ENCODE results near the gene UBE2J1.
"Not testable (repeated sequence)": the region's sequence is repeated elsewhere in the genome, so short reads cannot be mapped to it uniquely, and the experiment has no call there.

Gene UBE2J1

DNA sequence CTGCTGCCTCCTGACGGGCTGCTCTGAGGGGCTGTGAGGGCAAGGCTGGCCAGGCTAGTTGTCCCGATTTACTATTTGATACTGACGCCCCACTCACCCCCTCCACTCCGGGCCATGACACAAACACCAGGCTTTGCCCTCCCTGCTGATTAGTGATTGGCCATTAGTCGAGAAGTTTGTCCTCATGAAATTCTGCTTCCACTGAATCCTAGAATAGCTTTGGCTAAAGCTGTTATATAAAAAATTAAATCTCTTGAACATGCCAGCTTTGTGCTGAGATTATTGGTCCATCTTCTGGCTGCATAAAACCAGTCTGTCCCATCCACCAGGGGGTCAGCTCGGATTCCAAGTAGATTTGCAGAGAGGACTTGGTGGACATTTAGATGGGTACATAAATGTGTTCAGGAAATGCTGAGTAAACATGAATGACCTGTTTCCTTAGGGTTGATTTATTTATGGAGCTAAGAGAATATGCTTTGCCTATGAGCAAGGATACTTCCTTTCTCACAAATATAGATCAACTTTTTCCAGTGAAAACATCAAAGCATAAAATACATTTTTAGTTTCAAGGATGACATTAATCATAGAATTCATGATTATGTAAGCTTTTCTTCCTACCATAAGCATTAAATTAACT, 37.2 kb downstream of the UBE2J1 start, which contains the start of gene GABRR2:
GABRR2 (minus strand) TSS at position 51 of the 637 bp plus-strand sequence. CDS start 134 bp downstream, outside the sequence.
- no peak for DNase-seq

DNA sequence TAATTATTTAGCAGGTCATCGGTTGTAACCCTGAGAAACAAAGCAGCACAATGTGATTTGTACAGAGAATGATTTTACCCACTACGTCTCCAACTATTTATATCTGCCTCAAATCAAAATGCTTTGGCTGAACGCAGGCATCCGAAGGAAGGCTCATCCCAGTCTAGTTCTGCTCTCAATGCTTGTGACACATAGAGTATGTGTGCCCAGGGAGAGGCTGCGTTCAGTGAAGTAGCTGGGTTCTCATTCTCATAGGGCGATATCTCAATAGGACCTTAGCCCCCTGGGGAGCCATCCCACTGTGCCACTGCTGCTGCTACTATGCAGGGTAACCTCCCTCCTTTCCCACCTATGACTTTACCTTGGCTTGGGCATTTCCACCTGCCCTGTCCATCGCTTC, 37.8 kb downstream of the UBE2J1 start:
- no peak for DNase-seq

DNA sequence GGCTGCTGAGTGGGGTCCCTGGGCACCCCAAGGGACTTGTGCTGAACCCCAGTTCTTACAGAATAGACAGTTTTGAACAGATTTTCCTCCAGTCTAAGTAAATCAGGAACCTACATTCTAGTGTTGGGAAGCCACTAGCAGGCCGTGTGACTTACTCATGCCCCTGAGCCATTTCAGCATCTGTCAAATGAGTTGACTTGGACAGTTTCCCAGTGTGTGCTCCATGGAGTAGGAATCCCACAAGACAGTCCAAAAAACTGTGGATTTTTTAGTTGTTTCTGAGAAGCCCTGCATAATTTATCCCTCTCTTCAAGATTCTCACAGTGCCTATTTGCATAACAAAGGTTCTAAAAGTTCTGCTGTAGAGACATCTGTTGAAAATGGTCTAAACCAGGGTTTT, 39.5 kb downstream of the UBE2J1 start:
- no peak for DNase-seq

DNA sequence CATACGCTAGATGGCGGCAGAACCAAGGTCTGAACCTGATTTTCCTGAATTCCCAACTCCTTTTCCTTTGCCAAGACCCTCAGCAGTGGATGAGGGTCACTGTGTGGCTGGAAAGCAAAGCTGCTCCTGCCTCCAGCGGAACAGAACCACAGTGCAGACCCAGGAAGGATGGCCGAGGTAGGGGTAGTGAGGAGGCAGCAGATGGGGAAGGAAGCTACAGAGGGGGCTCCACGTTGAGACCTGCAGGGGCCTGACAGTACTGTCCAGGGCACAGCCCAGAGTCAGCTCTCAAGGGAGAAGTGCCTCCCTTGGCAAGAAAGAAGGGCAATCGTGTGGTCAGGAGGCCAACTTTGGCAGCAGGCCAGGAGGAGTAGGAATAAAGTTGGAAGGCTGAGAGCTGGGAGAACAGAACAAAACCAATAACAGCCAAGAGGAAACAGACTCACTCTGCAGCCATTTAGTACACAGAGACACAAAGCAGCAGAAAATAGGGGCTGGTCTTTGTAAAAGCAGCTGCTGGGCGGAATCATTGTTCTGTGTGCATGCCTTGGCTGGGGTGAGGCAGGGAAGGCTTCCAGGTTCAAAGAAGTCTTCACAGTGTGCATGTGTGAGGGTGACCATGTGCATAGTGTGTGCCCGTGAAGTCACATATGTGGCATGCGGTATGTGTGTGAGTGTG, 40.5 kb downstream of the UBE2J1 start:
- no peak for DNase-seq

DNA sequence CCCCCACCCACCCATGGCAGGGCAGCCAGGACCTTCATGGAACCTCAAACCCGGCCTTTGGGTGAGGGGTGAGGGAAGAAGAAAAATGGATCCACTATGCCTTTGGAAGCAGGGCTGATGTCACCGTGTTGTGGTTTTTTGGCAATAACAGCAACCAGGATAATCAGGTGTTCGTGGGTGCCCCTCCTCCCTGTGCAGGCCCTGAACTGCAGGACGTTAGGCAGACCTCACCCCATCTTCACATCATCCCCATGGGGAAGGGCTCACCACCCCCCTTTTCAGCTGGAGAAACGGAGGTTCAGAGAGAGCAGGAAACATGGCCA, 41.0 kb downstream of the UBE2J1 start:
- DNase-seq: no peak

DNA sequence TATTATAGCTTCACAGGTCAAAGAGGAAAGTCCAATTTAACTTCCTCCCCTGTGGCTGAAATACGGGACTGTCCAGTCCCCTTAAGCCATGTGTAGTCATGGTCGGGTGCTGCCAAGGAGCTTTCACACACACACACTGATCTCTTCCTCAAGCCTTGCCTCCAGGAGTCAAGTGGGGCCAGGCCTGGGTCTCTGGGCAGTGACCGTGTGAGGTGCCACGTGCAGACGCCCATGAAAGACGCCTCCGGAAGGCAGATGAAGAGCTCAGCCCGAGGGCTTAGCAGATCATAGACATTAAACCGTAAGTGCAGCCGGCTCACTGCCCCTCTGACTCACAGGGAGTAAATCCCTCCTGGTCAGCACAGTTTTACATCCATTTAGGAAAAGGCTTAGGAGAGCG, 41.6 kb downstream of the UBE2J1 start:
- no peak for DNase-seq

DNA sequence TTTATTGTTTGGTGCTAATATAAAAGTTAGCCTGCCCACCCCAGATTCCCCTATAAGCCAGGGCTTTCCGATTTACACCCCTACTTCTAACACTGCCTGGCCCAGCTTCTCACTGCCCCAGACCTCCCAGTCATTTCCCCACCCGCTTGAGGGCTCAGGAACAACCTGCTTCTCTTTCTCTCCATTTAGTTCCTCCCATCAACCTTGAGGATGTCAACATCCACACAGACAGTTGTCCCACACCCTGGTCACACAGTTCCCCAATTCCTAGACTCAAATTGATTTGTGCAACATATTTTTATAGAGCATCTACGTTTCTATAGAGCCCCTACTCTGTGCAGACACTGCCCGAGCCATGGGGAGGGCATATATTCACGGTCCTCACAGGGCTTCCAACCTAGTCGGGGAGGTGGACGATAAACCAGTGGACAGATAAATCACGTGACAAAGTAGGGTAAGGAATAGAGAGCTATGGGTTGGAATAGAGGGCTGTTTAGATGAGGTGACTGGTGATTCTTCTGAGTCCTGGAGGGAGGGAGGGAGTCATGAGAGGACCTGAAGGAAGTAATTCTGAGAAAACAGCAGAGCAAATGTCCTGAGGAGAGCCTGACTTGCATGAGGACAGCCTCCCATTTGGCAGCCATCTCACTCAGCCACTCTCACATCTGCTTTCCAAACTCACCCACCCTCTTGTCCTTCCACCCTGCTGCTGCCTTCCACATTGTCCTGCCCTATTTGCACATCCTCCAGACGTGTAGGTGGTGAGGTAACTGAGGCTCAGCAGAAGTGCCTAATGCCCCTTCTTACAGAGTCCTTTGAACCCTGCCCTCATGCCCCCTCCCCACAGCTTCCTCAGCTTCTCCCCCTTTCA, 43.8 kb downstream of the UBE2J1 start:
- DNase-seq: no peak

DNA sequence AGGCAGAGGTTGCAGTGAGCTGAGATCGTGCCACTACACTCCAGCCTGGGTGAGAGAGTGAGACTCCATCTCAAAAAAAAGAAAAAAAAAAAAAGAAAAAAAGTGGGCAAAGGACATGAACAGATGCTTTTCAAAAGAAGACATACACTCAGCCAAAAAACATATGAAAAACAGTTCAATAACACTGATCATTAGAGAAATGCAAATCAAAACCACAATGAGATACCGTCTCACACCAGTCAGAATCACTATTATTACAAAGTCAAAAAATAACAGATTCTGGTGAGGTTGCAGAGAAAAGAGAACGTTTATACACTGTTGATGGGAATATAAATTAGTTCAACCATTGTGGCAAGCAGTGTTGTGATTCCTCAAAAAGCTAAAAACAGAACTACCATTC, 48.0 kb downstream of the UBE2J1 start:
- DNase-seq: not testable (repeated sequence)

DNA sequence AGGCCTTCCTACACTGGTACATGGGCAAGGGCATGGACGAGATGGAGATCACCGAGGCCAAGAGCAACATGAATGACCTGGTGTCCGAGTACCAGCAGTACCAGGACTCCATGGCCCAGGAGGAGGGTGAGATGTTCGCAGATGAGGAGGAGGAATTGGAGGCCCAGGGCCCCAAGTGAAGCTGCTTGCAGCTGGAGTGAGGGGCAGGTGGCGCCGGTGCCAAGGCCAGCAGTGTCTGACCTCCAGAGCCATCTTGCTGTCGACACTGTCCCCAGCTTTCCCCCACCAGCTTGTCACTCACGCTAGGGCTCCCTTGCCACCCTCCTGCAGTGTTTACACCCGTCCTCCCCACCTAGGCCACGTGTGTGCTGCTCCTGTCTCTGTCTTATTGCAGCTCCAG, 49.6 kb downstream of the UBE2J1 start:
- no peak for DNase-seq

DNA sequence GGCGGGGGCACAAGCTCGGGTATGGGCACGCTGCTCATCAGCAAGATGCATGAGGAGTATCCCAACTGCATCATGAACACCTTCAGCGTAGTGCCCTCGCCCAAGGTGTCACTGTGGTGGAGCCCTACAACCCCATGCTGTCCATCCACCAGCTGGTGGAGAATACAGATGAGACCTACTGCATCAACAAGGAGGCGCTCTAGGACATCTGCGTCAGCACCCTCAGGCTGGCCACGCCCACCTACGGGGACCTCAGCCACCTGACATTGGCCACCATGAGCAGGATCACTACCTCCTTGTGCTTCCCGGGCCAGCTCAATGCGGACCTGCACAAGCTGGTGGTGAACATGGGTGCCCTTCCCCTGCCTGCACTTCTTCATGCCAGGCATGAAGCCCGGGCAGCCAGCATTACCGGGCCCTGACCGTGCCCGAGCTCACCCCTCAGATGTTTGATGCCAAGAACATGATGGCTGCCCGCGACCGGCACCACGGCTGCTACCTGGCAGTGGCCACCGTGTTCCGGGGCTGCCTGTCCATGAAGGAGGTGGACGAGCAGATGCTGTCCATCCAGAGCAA, 50.2 kb downstream of the UBE2J1 start:
- no peak for DNase-seq

DNA sequence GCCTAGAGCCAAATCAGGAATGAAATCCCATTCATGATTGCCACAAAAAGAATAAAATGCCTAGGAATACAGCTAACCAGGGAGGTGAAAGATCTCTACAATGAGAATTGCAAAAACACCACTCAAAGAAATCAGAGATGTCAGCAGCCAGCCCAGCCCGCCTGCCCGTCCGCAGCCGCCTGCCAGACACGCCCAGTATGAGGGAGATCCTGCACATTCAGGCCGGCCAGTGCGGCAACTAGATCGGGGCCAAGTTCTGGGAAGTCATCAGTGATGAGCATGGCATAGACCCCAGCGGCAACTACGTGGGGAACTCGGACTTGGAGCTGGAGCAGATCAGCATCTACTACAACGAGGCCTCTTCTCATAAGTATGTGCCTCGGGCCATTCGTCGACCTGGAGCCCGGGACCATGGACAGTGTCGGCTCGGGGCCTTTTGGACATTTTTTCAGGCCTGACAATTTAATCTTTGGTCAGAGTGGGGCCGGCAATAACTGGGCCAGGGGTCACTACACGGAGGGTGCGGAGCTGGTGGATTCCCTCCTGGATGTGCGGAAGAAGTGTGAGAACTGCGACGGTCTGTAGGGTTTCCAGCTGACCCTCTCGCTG, 50.8 kb downstream of the UBE2J1 start:
- DNase-seq: no peak

DNA sequence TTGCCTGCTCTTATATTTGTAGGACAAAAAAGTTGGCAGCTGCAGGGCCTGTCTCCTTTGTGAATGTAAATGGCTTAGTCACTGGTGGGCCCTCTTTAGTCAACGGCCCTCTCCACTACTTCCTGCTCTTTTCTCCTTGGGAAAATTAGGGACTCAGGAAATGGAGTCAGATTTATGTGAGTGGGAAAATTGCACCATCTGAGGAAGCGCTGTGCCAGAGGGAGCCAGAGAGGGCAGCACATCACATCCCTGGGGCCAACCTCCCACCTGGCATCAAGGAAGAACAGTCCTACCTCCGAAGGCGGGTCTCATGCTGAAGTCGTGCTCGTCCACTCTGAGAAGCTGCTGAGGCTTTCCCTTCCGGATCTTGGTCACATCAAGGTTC, 53.1 kb downstream of the UBE2J1 start:
- no peak for DNase-seq

DNA sequence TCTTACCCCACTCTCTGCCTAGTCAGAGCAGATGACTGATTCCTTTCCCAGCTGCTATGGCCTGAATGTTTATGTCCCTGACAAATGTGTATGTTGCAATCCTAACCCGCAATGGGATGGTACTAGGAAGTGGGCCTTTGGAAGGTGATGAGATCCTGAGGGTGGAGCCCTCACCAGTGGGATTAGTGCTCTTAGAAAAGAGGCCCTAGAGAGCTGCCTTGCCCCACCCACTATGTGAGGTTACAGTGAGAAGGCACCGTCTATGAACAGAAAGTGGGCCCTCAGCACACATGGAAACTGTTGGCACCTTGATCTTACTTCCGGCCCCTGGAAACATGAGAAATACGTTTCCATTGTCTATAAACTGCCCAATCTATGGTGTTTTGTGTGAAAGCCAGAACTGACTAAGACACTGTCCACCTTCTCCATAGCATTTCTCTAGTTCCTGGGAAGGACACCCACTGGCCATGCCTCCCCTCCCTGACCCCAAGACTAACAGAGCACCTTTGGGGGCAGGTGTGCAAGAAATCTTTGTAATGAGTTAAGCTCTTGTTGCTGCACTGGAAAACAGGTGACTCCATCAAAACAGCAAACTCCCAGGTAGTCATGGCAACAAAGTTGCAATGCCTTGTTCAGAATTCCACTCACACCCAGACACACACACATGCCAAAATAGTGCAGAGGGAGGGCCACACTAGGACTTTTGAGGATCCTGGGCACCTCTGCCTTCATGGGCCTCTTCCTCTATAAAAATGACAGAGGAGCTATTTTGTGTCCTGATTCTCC, 53.6 kb downstream of the UBE2J1 start:
- DNase-seq: no peak

DNA sequence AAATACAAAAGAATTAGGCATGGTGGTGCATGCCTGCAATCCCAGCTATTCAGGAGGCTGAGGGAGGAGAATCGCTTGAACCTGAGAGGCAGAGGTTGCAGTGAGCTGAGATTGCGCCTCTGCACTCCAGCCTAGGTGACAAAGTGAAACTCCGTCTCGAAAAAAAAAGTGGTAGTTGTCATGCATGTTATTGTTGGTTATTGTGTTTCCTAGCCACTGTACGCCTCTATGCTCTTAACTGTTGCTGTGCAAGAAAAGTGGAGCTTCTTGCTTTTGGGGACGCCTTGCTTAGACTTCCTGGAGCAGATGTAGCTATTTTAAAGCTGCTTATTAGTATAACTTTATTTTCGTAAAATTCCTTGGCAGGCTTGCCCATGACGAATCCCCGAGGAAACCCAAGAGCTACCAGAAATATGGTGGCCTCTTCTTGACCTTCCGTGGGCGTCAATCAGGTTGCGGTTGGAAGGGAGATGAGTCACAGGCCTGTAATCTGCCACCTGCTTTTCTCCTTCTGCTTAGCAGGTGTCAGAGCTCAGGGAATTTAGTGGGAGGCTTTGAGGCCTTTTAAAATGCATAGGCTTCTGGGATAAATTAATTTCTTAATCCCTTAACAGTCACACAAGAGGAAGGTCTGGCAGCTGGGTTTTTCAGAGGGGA, 54.7 kb downstream of the UBE2J1 start:
- DNase-seq: no peak

DNA sequence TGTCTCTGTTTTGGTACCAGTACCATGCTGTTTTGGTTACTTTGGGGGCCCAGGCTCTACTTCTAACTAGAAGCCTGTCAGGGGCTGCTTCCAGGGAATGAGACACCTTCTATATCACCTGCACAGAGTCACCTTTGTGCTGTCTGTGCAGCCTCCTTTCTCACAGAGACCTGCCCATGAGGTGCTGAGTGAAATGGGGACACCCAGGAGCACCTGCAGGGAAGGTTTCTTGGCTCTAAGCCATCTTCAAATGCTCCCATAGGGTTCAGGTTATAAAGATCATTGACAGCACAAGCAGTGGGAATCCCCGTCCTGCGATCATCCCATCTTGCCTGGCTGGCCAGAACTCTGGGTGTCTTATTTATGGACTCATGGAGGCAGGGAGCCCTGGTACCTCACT, 56.5 kb downstream of the UBE2J1 start:
- DNase-seq: no peak

DNA sequence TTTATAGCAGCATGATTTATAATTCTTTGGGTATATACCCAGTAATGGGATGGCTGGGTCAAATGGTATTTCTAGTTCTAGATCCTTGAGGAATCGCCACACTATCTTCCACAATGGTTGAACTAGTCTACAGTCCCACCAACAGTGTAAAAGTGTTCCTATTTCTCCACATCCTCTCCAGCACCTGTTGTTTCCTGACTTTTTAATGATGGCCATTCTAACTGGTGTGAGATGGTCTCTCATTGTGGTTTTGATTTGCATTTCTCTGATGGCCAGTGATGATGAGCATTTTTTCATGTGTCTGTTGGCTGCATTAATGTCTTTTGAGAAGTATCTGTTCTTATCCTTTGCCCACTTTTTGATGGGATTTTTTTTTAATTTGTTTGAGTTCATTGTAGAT, 57.4 kb downstream of the UBE2J1 start:
- not testable (repeated sequence) for DNase-seq

DNA sequence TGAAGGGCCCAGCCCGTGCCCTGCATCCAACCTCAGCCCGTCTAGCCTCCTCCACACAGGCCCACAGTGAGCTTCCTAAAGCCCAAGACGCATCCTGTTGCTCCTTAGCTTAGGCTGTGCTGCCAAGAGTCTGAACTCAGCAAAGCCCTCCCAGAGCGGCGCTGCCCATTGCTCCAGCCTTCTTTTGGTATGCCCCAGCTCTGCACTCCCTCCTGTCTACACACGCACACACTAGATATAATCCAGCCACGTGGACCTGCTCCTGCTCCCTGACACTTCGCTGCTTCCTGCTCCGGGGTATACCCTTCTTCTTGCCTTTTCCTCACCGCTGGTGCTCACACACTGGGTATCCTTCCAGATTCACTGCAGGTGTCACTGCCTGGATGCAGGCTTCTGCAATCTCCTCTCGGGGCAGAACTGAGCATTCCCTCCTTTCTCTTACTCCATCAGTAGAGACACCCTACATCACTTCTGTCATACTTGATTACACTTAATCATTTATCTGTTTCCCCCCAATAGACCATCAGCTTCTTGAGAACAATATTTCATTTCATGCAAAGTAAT, 61.2 kb downstream of the UBE2J1 start:
- DNase-seq: no peak

DNA sequence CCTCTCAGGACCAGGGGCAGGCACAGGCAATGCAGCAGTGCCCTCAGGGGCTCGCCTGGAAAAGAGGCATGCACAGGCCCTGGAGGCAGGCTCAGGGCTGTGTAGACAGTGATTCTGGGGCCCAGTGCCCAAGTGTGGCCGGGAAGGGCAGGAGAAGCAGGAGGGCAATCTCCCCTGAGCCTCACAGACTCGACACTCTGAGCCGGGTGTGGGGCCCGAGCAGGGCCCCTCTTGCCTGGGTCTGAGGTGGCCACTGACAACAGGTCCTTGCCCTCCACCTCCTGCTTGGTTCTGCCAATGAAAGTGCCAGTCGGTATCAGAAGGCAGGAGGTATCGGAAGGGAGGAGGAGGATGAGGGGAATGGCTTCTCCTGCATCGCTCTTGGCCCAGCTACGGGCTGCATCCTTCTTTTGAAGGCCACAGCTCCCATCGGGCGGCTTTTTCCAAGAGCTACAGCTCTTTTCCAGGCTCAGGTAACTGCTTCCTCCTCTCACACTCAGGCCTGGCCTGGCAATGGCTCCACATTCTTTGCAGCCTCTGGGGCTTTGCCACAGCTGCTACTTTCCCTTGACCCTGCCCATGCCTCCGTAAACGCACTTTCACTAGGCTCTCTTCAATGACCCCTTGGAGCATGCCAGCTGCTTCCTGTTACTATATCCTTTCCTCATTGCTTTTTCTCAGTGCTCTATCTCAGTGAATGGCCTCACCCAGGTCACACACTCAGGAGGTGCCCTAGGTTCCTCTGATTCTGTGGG, 61.9 kb downstream of the UBE2J1 start:
- no peak for DNase-seq

DNA sequence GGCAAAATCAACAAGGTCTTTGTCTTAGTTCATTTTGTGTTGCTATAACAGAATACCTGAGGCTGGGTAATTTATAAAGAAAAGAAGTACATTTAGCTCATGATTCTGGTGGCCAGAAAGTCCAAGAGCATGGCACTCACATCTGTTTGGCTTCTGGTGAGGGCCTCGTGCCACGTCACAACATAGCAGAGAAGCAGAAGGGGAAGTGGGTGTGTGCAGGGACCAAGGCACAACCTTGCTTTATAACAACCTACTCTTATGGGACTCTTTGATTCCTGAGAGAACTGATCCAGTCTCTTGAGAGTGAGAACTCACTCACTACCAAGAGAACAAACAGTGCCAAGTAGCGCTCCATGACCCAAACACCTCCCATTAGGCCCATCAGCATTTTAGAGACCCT, 62.8 kb downstream of the UBE2J1 start:
- DNase-seq: no peak

DNA sequence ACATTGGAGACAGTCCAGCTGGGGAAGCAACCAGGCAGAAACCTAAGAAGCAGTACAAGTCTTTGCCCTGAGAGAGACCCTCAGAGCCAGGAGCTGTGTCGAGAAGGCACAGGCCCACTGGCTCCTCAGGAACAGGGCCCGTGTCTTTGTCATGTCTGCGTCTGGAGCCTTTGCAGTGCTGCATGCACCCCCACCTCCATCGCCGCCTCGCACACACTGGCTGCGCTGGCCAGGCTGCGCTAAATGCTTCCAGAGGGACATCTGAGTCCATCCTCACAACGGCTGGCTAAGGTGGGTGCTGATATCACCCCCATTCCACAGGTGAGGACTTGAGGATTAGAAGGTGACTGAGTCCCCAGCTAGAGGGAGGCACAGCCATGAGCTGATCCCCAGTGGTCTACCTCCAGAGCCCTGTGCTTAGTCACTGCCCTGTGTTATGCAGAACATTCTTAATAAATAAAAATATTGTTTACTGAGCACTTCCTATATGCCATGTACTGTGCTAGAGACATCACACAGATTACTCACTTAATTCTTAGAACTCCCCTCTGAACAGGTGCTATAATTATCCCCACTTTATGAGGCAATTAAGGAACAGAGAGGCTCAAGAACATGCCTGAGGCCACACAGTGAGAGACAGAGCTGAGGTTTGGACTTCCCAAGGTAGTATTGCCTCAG, 65.0 kb downstream of the UBE2J1 start:
- DNase-seq: no peak

Measured in DMS79 (cell line).